C4-2B (cell line): ENCODE results near the gene PDE4D.

Experiments
- CTCF ChIP-seq: fragments of 450-650 bp; conservative IDR thresholded peaks from 2 replicates; pipeline ENCODE4 v1.5.1; 2017; ENCODE audit warnings: mild to moderate bottlenecking
- ZFX ChIP-seq: fragments of 450-650 bp; IDR thresholded peaks from 2 replicates; pipeline ENCODE4 v1.6.1; 2017

GRCh38 chr5:59537961-59538749 lies 355.4 kb downstream of the PDE4D start:
- TF ChIP-seq CTCF (no peak), ZFX (no peak)
